ENCODE results near the gene SLC8A1.

SLC8A1 gene

DNA sequence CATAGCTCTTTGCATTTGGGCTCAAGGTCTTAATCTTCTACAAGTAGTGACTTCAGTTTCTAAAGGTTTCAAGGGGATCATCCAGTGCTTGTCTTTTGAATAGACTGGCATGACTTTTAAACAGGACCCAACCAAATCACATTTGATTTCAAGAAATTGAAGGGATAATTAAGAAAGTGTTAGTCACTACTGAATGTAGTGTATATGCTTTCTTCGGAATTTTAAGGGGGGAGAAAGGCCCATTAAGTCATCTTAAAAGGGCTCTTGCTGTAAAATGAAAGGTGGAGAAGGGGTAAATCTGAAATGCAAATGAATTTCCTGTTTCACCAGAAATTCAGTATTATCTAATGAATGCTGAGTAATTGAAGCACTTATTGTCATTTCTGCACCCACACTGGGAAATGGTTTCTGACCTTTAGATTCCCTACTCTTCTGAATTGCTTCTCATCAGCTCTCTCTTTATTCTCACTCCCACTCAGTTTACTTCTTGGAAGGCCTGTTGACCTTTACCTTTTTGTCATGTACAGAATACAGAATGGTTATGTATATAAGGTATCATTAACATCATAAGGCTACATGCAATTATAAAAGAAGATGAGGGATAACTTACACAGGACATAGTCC is 241.4 kb downstream of the SLC8A1 start:
- TF ChIP-seq, protein P1, sequence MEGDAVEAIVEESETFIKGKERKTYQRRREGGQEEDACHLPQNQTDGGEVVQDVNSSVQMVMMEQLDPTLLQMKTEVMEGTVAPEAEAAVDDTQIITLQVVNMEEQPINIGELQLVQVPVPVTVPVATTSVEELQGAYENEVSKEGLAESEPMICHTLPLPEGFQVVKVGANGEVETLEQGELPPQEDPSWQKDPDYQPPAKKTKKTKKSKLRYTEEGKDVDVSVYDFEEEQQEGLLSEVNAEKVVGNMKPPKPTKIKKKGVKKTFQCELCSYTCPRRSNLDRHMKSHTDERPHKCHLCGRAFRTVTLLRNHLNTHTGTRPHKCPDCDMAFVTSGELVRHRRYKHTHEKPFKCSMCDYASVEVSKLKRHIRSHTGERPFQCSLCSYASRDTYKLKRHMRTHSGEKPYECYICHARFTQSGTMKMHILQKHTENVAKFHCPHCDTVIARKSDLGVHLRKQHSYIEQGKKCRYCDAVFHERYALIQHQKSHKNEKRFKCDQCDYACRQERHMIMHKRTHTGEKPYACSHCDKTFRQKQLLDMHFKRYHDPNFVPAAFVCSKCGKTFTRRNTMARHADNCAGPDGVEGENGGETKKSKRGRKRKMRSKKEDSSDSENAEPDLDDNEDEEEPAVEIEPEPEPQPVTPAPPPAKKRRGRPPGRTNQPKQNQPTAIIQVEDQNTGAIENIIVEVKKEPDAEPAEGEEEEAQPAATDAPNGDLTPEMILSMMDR (IDR thresholded peaks at IDR 0.05; ENCODE audit: low read depth, low read length): no peak
- H3K4me3 ChIP-seq (ENCODE audit: low read depth, low read length): no peak overlapping the region

DNA sequence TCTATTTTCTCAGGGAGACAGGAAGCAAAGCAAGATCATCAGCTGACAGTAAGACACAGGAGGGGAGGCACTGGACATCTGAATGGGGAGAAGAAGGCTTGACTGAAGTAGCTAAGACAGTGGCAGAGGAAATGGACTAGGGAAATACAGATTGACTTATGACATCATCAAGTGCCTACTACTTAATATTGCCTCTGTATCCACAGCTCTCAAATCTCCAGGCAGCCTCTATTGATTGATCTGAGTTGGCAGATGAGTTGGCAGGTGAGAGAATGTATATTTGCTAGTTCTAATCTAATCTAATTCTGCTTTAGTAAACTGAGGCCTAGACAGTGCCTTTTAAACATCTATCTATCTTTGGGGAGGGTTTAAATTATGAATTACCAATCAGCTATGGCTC is 242.1 kb downstream of the SLC8A1 start:
- H3K4me3 ChIP-seq (ENCODE audit: low read depth, low read length): no peak overlapping the region
- TF ChIP-seq, protein P1 (IDR thresholded peaks at IDR 0.05; ENCODE audit: low read depth, low read length): no peak

DNA sequence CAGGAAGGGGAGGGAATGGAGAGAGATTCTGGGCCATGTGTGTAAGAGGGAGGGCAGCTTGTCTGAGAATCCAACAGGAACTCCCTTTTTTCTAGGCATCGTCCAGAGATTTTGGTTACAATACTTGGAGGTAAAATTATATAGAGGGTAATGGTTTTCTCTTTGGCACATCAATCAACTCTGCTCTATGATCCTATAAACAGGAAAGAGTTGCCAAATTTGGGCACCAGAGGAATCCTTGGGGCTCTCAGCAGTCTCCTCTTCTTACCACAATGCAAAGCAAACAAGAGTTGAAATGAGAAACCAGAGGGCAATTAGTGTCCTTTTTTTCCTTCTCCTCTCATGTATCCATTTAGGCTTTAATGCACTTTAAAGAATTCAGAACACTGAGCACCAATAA is 243.4 kb downstream of the SLC8A1 start:
- TF ChIP-seq, protein P1 (IDR thresholded peaks at IDR 0.05; ENCODE audit: low read depth, low read length): no peak
- no peak overlapping the region for H3K4me3 ChIP-seq (ENCODE audit: low read depth, low read length)

DNA sequence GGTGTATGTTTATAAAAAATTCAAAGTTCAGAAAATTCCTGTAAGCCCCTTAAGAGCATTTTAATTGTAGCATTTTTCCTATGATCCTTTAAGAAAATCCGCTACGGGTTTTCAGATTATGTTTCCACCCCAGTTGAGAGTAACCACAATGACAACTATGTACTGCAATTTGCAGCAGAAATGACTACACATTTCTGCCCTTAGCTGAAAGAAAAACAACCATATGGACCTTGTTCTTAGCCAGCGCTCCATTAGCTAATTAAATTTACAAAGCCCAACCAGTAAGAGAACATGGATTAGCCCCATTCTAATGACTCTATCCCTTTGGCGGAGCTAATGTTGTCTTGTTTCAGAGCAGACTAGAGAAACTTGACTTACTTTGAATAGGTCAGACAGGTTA is 247.6 kb downstream of the SLC8A1 start:
- H3K4me3 ChIP-seq (ENCODE audit: low read depth, low read length): no peak overlapping the region
- TF ChIP-seq, protein P1 (IDR thresholded peaks at IDR 0.05; ENCODE audit: low read depth, low read length): no peak

DNA sequence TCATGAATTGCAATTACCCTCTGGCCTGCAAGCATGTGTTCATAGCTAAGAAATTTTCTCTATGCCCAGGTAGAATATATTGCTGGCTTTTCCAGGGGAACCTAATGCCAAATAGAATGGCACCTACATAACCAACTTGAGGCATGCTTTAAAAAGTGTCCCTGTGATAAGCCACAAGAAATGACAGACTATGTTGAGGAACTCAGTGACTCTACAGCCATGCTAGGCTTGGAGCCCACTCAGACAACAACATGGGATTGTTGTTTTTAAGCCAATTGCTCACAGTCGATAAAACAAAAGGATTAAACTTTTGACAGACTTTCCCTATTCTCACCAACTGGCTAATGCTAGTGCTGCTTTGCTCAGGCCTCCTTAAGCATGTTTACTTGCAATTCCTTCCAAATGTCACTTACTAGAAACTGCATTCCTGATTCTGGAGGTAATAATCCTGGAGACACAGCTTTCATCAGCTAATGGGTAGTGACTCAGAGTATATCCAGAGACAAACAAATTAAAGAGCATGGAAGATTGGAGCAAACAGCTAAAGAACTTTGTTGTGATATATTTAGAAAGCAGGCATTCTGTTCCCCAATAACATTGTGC is 249.0 kb downstream of the SLC8A1 start:
- H3K4me3 ChIP-seq (ENCODE audit: low read depth, low read length): no peak overlapping the region
- TF ChIP-seq, protein P1 (IDR thresholded peaks at IDR 0.05; ENCODE audit: low read depth, low read length): no peak

DNA sequence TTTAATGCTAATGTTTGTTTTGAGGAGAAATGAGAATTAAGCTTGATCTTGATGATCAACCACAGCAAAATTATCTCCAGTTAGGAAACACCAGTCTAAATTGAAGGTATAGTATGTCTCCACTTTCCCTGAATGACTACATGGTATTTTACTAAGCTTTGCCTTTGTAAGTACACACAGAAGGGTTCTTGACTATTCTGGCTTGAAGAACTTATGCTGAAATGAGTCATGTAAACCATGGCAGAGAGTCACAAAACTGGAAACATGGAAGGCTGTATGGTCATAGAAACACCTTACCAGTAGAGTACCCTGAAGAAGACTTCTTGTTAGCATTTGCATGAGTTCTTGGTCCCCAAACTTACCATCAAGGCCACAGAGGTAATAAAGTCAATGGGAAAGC is 250.5 kb downstream of the SLC8A1 start:
- H3K4me3 ChIP-seq (ENCODE audit: low read depth, low read length): no peak overlapping the region
- TF ChIP-seq, protein P1 (IDR thresholded peaks at IDR 0.05; ENCODE audit: low read depth, low read length): no peak

DNA sequence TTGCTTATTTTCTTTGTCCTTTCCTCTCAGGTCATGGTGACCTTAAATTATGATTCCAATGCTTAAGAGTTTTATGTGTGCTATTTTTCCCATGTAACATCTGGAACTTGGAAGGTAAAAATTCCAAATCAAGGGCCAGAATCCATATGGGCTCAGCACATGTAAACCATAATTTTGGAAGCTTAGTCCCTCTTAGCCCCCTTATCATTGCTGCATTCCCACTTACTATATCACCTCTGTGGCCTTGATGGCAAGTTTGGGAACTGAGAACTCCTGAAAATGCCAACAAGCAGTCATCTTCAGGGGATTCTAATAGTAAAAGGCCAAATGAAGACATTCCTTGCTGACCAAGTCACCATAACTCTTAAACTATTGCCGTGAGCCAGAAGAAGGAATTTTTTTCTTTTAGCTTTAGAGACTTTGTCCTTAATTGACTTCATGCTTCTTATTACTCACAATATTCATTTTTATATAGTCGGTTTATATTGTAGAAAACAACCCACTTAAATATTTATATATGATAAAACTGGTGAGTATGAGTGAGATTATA is 251.4 kb downstream of the SLC8A1 start:
- no peak overlapping the region for H3K4me3 ChIP-seq (ENCODE audit: low read depth, low read length)
- TF ChIP-seq, protein P1 (IDR thresholded peaks at IDR 0.05; ENCODE audit: low read depth, low read length): no peak
